ENCODE results near the gene C3orf20. TPM values are rescaled to one million over a fixed set of nuclear protein-coding genes. Genes with fewer than 3 reads are reported as not detected.

C3orf20 gene
- total RNA-seq (under 1 TPM; 0.10 to 0.81 (median 0.48) TPM), polyA plus RNA-seq (under 1 TPM in 1 of 2 donors, not detected in 1; 0.05 TPM), total RNA-seq (0.81 reads per million)

DNA sequence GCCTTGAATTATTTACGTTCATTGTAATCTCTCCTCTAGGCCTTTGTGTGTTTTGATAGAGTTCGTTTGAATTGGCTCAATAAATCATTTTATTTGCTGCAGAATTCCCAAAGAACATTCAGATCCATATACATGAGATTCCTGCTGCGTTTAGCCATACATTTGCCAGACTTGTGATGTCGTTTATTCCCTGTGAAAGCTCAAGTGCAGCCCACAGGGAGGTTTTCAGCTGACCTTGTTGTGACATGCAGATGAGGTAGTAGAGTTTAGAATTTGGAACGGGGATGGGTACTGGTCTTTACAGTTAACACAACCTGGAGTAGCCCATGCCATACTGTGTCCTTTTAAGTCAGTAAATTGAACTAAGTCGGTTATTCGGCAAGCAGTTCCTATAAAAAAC is at the start of gene C3orf20:
TSS of gene C3orf20 (plus strand) at position 301 of the 400 bp plus-strand sequence. CDS start 7,573 bp downstream, outside the sequence.
- DNase-seq: no peak
- no peak within 1 kb of the TSS for H3K4me3 Mint-ChIP-seq
- Histone ChIP-seq H3K27me3 (ENCODE audit: control insufficient read depth in 2 of 2, insufficient read depth in 2 of 2, low read length in 2 of 2) (no peaks in the 10 kb centered on the region), H3K27ac (ENCODE audit: low read depth, low read length) (no peak within 1 kb of the TSS), H3K36me3 (ENCODE audit: control insufficient read depth in 2 of 3, insufficient read depth in 3 of 3, low read length in 3 of 3) (peaks cover 11 to 37% (median 17%) of the 10 kb centered on the region in 3 experiments), H3K9me3 (ENCODE audit: control insufficient read depth in 2 of 3, low read length in 3 of 3) (no peaks in the 10 kb centered on the region), H3K4me3 (ENCODE audit: low read length) (no peak within 1 kb of the TSS), H3K4me1 (ENCODE audit: control insufficient read depth in 2 of 2, insufficient read depth in 2 of 2, low read length in 2 of 2) (no peaks in the 10 kb centered on the region)
- H3K4me1 Mint-ChIP-seq: peaks cover 0 to 1% (median 0%) of the 10 kb centered on the region in 7 donors
- H3K9me3 Mint-ChIP-seq: peaks cover 0 to 3% (median 0%) of the 10 kb centered on the region in 11 donors
- peaks cover 0 to 27% (median 7%) of the 10 kb centered on the region in 5 donors for H3K36me3 Mint-ChIP-seq
- ChIA-PET POLR2A (no interaction called here), CTCF (no interaction called here)
- no peaks in the 10 kb centered on the region for H3K27me3 Mint-ChIP-seq
- H3K27ac Mint-ChIP-seq: peak within 1 kb of the TSS in 2 of 9 donors; percentile 7 to 74
- ATAC-seq: no peak
- intact Hi-C loops (cut with micrococcal nuclease): loop anchor here in 1 of 2 donors (1.0 to 10.0 kb wide), 2 partner anchors 110 to 246 kb away; no protein-coding TSS in a partner anchor

DNA sequence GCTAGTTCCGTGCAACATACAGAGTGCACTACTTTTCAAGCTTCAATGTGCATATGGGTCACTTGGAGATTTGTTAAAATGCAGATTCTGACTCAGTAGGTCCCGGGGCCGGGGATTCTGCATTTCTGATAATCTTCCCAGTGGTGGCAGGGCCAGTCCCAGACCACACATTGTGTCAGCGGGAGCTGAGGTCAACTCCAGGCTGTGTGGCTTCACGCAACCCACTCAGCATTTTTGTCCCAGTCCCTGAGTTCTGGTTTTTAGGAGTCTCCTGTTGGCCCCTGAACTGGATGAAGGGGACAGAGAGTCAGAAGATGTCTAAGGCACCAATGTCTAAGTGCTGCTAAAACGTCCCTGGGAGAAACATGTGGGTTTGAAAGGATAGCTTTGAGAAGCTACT is 49.5 kb upstream of the C3orf20 start:
- Histone ChIP-seq H3K4me1 (ENCODE audit: control insufficient read depth in 2 of 2, insufficient read depth in 2 of 2, low read length in 2 of 2) (no peaks in the 10 kb centered on the region), H3K27ac (ENCODE audit: low read depth, low read length) (no peak overlapping the region), H3K4me3 (ENCODE audit: low read length) (no peak overlapping the region), H3K9me3 (ENCODE audit: control insufficient read depth in 2 of 3, low read length in 3 of 3) (no peaks in the 10 kb centered on the region), H3K36me3 (ENCODE audit: control insufficient read depth in 2 of 3, insufficient read depth in 3 of 3, low read length in 3 of 3) (no peaks in the 10 kb centered on the region), H3K27me3 (ENCODE audit: control insufficient read depth in 2 of 2, insufficient read depth in 2 of 2, low read length in 2 of 2) (no peaks in the 10 kb centered on the region)
- ChIA-PET CTCF (interaction anchor here (0.7 to 1.0 kb wide), 2 partner anchors 152 to 296 kb away, joined by 3 read pairs; no protein-coding TSS in a partner anchor), POLR2A (no interaction called here)
- Mint-ChIP-seq H3K27ac (no peak overlapping the region), H3K4me3 (no peak overlapping the region), H3K4me1 (no peaks in the 10 kb centered on the region), H3K27me3 (peaks cover 0 to 8% (median 3%) of the 10 kb centered on the region in 5 donors), H3K9me3 (peaks cover 0 to 4% (median 0%) of the 10 kb centered on the region in 11 donors), H3K36me3 (no peaks in the 10 kb centered on the region)
- ATAC-seq (no peak), DNase-seq (no peak)
- intact Hi-C loops (cut with micrococcal nuclease): no loop called here

GRCh38 chr3:14627815-14628214 is 47.1 kb upstream of the C3orf20 start:
- ChIA-PET CTCF (no interaction called here), POLR2A (no interaction called here)
- H3K4me1 Mint-ChIP-seq: no peaks in the 10 kb centered on the region
- Histone ChIP-seq H3K4me1 (ENCODE audit: control insufficient read depth in 2 of 2, insufficient read depth in 2 of 2, low read length in 2 of 2) (no peaks in the 10 kb centered on the region), H3K9me3 (ENCODE audit: control insufficient read depth in 2 of 3, low read length in 3 of 3) (no peaks in the 10 kb centered on the region), H3K4me3 (ENCODE audit: low read length) (no peak overlapping the region), H3K27me3 (ENCODE audit: control insufficient read depth in 2 of 2, insufficient read depth in 2 of 2, low read length in 2 of 2) (no peaks in the 10 kb centered on the region), H3K36me3 (ENCODE audit: control insufficient read depth in 2 of 3, insufficient read depth in 3 of 3, low read length in 3 of 3) (no peaks in the 10 kb centered on the region), H3K27ac (ENCODE audit: low read depth, low read length) (no peak overlapping the region)
- DNase-seq: no peak
- no peak overlapping the region for H3K27ac Mint-ChIP-seq
- H3K36me3 Mint-ChIP-seq: no peaks in the 10 kb centered on the region
- peaks cover 0 to 16% (median 5%) of the 10 kb centered on the region in 5 donors for H3K27me3 Mint-ChIP-seq
- intact Hi-C loops (cut with micrococcal nuclease): no loop called here
- ATAC-seq: no peak
- H3K4me3 Mint-ChIP-seq: no peak overlapping the region
- H3K9me3 Mint-ChIP-seq: peaks cover 0 to 4% (median 0%) of the 10 kb centered on the region in 11 donors

GRCh38 chr3:14628406-14628805 is 46.5 kb upstream of the C3orf20 start:
- DNase-seq (no peak), ATAC-seq (no peak)
- Mint-ChIP-seq H3K27ac (no peak overlapping the region), H3K36me3 (no peaks in the 10 kb centered on the region), H3K4me3 (no peak overlapping the region), H3K9me3 (peaks cover 0 to 4% (median 0%) of the 10 kb centered on the region in 11 donors), H3K27me3 (peaks cover 0 to 17% (median 5%) of the 10 kb centered on the region in 5 donors), H3K4me1 (no peaks in the 10 kb centered on the region)
- Histone ChIP-seq H3K36me3 (ENCODE audit: control insufficient read depth in 2 of 3, insufficient read depth in 3 of 3, low read length in 3 of 3) (no peaks in the 10 kb centered on the region), H3K27me3 (ENCODE audit: control insufficient read depth in 2 of 2, insufficient read depth in 2 of 2, low read length in 2 of 2) (no peaks in the 10 kb centered on the region), H3K27ac (ENCODE audit: low read depth, low read length) (no peak overlapping the region), H3K4me1 (ENCODE audit: control insufficient read depth in 2 of 2, insufficient read depth in 2 of 2, low read length in 2 of 2) (no peaks in the 10 kb centered on the region), H3K4me3 (ENCODE audit: low read length) (no peak overlapping the region), H3K9me3 (ENCODE audit: control insufficient read depth in 2 of 3, low read length in 3 of 3) (no peaks in the 10 kb centered on the region)
- ChIA-PET POLR2A (no interaction called here), CTCF (no interaction called here)
- intact Hi-C loops (cut with micrococcal nuclease): no loop called here

DNA sequence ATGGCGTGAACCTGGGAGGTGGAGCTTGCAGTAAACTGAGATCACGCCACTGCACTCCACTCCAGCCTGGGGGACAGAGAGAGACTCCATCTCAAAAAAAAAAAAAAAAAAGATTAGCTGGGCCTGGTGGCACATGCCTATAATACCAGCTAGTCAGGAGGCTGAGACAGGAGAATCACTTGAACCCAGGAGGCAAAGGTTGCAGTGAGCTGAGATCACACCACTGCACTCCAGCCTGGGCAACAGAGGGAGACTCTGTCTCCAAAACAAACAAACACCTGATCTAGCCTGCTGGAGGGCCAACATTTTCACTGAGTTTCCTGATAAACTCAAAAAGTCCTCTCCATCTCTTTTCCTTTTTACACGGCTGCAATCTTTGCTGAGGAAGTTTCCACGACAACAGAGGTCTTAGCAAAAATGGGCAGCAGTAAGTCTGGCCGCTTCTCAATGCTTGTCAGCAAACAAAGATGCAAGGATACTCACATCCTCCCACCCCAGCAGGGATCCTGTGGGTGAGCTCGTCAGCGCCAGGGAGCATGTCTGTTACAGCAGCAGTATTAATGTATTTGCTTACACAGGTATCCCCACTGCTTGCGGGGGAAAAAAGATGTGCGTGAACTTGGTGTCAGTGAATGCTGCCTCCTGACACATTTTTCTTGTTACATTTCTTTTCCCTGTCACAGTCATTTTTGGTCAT is 44.4 kb upstream of the C3orf20 start:
- Mint-ChIP-seq H3K4me1 (peaks cover 0 to 2% (median 0%) of the 10 kb centered on the region in 7 donors), H3K9me3 (peaks cover 0 to 4% (median 0%) of the 10 kb centered on the region in 11 donors), H3K27me3 (peaks cover 0 to 17% (median 14%) of the 10 kb centered on the region in 5 donors), H3K36me3 (no peaks in the 10 kb centered on the region), H3K27ac (no peak overlapping the region), H3K4me3 (no peak overlapping the region)
- H3K36me3 ChIP-seq (ENCODE audit: control insufficient read depth in 2 of 3, insufficient read depth in 3 of 3, low read length in 3 of 3): no peaks in the 10 kb centered on the region
- no peak for DNase-seq
- no peak overlapping the region for H3K4me3 ChIP-seq (ENCODE audit: low read length)
- CTCF ChIA-PET: interaction anchor here (0.5 to 8.0 kb wide), 4 partner anchors 19 to 296 kb away, joined by 3 to 36 read pairs (median 4); no protein-coding TSS in a partner anchor
- H3K27me3 ChIP-seq (ENCODE audit: control insufficient read depth in 2 of 2, insufficient read depth in 2 of 2, low read length in 2 of 2): no peaks in the 10 kb centered on the region
- no peak for ATAC-seq
- no peak overlapping the region for H3K27ac ChIP-seq (ENCODE audit: low read depth, low read length)
- intact Hi-C loops (cut with micrococcal nuclease): no loop called here
- POLR2A ChIA-PET: no interaction called here
- no peaks in the 10 kb centered on the region for H3K4me1 ChIP-seq (ENCODE audit: control insufficient read depth in 2 of 2, insufficient read depth in 2 of 2, low read length in 2 of 2)
- H3K9me3 ChIP-seq (ENCODE audit: control insufficient read depth in 2 of 3, low read length in 3 of 3): no peaks in the 10 kb centered on the region

- no peak overlapping the region for H3K4me3 ChIP-seq (ENCODE audit: low read length)
- H3K27me3 Mint-ChIP-seq: peaks cover 0 to 21% (median 15%) of the 10 kb centered on the region in 5 donors
- H3K4me1 ChIP-seq (ENCODE audit: control insufficient read depth in 2 of 2, insufficient read depth in 2 of 2, low read length in 2 of 2): no peaks in the 10 kb centered on the region
- no peaks in the 10 kb centered on the region for H3K36me3 Mint-ChIP-seq
- no peak overlapping the region for H3K27ac Mint-ChIP-seq
- POLR2A ChIA-PET: interaction anchor here (0.5 kb wide), 1 partner anchor 33 kb away, joined by 3 read pairs; no protein-coding TSS in a partner anchor
- CTCF ChIA-PET: interaction anchor here (1.8 to 8.0 kb wide), 2 partner anchors 291 to 296 kb away, joined by 4 to 36 read pairs; no protein-coding TSS in a partner anchor
- no peak overlapping the region for H3K4me3 Mint-ChIP-seq
- no peak overlapping the region for H3K27ac ChIP-seq (ENCODE audit: low read depth, low read length)
- H3K9me3 ChIP-seq (ENCODE audit: control insufficient read depth in 2 of 3, low read length in 3 of 3): no peaks in the 10 kb centered on the region
- peaks cover 0 to 2% (median 0%) of the 10 kb centered on the region in 7 donors for H3K4me1 Mint-ChIP-seq
- H3K27me3 ChIP-seq (ENCODE audit: control insufficient read depth in 2 of 2, insufficient read depth in 2 of 2, low read length in 2 of 2): no peaks in the 10 kb centered on the region
- H3K9me3 Mint-ChIP-seq: peaks cover 0 to 4% (median 0%) of the 10 kb centered on the region in 11 donors
- no peak for ATAC-seq
- H3K36me3 ChIP-seq (ENCODE audit: control insufficient read depth in 2 of 3, insufficient read depth in 3 of 3, low read length in 3 of 3): no peaks in the 10 kb centered on the region
- no peak for DNase-seq
- intact Hi-C loops (cut with micrococcal nuclease): no loop called here
Observed at GRCh38 chr3:14631101-14631497, 43.8 kb upstream of the C3orf20 start.

Data from naive thymus-derived CD4-positive, alpha-beta T cell (primary cell).